A549 (cell line): ENCODE data around the gene PRSS57. TPM values are rescaled to one million over a fixed set of nuclear protein-coding genes. Genes with fewer than 3 reads are reported as not detected.

ENCODE experiments used
- ATAC-seq, 2 experiments: fragments of 200-7000 bp in 1 of 2; fragments of >200 bp in 1 of 2; cut with Nextera tagmentation in 1 of 2; cut with Tn5 transposase in 1 of 2; 3 replicates each; pipeline versions ENCODE4 v1.8.0 to v1.9.1; 2018 to 2020; ENCODE audit warnings: mild to moderate bottlenecking in 1 of 2, moderate library complexity in 1 of 2
- CTCF ChIA-PET: fragments of 300-600 bp; sonication (Branson Sonifier 250); formaldehyde crosslinking; extraction: SDS; loops from one replicate; lab custom pipeline; 2021; ENCODE audit warnings: antibody characterized with exemption, inconsistent platforms; lab: Yijun Ruan, JAX
- POLR2A ChIA-PET: fragments of 350-600 bp; formaldehyde crosslinking; extraction: SDS; loops from one replicate; lab custom pipeline; 2021; ENCODE audit warnings: antibody characterized with exemption, inconsistent platforms; lab: Yijun Ruan, JAX
- DNase-seq, 2 experiments: peaks; one replicate each; pipeline versions ENCODE4 v3.0.0 to v3.0.0-alpha.2; 2011 to 2016; ENCODE audit warnings: low read depth in 1 of 2, low spot score in 1 of 2
- FAIRE-seq: peaks from 2 replicates; lab custom pipeline; 2011; peaks lifted over from hg19 to GRCh38; lab: Jason Lieb, UNC
- H3K27ac ChIP-seq, 2 experiments: fragments of >200 bp; sonication (Bioruptor Twin); formaldehyde crosslinking; 3 replicates each; pipeline ENCODE4 v1.5.1; 2016 to 2017
- H3K4me1 ChIP-seq: fragments of >200 bp; sonication (Bioruptor Twin); formaldehyde crosslinking; 3 replicates; pipeline ENCODE4 v1.6.1; 2016
- H3K4me2 ChIP-seq: fragments of >200 bp; sonication (Bioruptor Twin); formaldehyde crosslinking; 3 replicates; pipeline ENCODE4 v1.6.1; 2016
- H3K4me3 ChIP-seq: fragments of >200 bp; sonication (Bioruptor Twin); formaldehyde crosslinking; 3 replicates; pipeline ENCODE4 v1.5.1; 2016
- H3K9me3 ChIP-seq: fragments of >200 bp; sonication (Bioruptor Twin); formaldehyde crosslinking; 3 replicates; pipeline ENCODE4 v1.6.1; 2016
- CHD4 ChIP-seq: fragments of 200-600 bp; sonication (generic); IDR thresholded peaks from 2 replicates; pipeline ENCODE4 v1.6.1; 2016; ENCODE audit warnings: antibody characterized with exemption, mild to moderate bottlenecking, borderline replicate concordance
- EHF ChIP-seq: fragments of 250-450 bp; sonication (Bioruptor Pico); IDR thresholded peaks from 2 replicates; pipeline ENCODE4 v1.5.0; 2020; ENCODE audit warnings: mild to moderate bottlenecking
- FOSL2 ChIP-seq, 2 experiments: fragments of 450-650 bp in 1 of 2; fragments of >200 bp in 1 of 2; sonication (Bioruptor Twin) in 1 of 2; formaldehyde crosslinking; IDR thresholded peaks; 2 replicates each; pipeline versions ENCODE4 v1.5.0 to v1.6.1; 2016 to 2020; ENCODE audit warnings: mild to moderate bottlenecking in 1 of 2, moderate library complexity in 1 of 2
- HDAC2 ChIP-seq: fragments of 200-600 bp; sonication (generic); IDR thresholded peaks from 2 replicates; pipeline ENCODE4 v1.6.1; 2016
- HEYL ChIP-seq: fragments of 250-450 bp; sonication (Bioruptor Pico); IDR thresholded peaks from 2 replicates; pipeline ENCODE4 v1.8.0; 2021; ENCODE audit warnings: mild to moderate bottlenecking, moderate library complexity
- HMGXB4 ChIP-seq: fragments of 250-450 bp; sonication (Bioruptor Pico); IDR thresholded peaks from 2 replicates; pipeline ENCODE4 v1.5.0; 2021; ENCODE audit warnings: mild to moderate bottlenecking, moderate library complexity, borderline replicate concordance
- HOXB13 ChIP-seq: fragments of 250-450 bp; sonication (Bioruptor Pico); IDR thresholded peaks from 2 replicates; pipeline ENCODE4 v1.5.0; 2020; ENCODE audit warnings: low read depth, mild to moderate bottlenecking, moderate library complexity
- JUN ChIP-seq, 2 experiments: fragments of >200 bp; sonication (Bioruptor Twin); formaldehyde crosslinking; IDR thresholded peaks; 2 replicates in 1 of 2; 3 replicates in 1 of 2; pipeline ENCODE4 v1.6.1; 2016 to 2017
- JUNB ChIP-seq: fragments of >200 bp; sonication (Bioruptor Twin); formaldehyde crosslinking; IDR thresholded peaks from 2 replicates; pipeline ENCODE4 v1.6.1; 2016
- KDM1A ChIP-seq: fragments of 200-600 bp; sonication (generic); IDR thresholded peaks from 2 replicates; pipeline ENCODE4 v1.6.1; 2016; ENCODE audit warnings: low read depth, mild to moderate bottlenecking
- MAFK ChIP-seq: fragments of 450-650 bp; IDR thresholded peaks from 2 replicates; pipeline ENCODE4 v1.6.1; 2014; ENCODE audit not compliant: partially characterized antibody
- MYC ChIP-seq: IDR thresholded peaks from 2 replicates; pipeline ENCODE4 v1.6.1; 2012; ENCODE audit warnings: mild to moderate bottlenecking, inconsistent platforms, low read length, improper control_type of control experiment, borderline replicate concordance
- NFE2L2 ChIP-seq: fragments of 150-350 bp; conservative IDR thresholded peaks from 2 replicates; pipeline ENCODE4 v1.6.1; 2014; ENCODE audit warnings: low read length
- NPAS2 ChIP-seq: fragments of 250-450 bp; sonication (Bioruptor Pico); IDR thresholded peaks from 2 replicates; pipeline ENCODE4 v1.8.0; 2022; ENCODE audit warnings: mild to moderate bottlenecking, moderate library complexity, borderline replicate concordance
- PHF8 ChIP-seq: fragments of 200-600 bp; sonication (generic); IDR thresholded peaks from 2 replicates; pipeline ENCODE4 v1.6.1; 2016; ENCODE audit warnings: low read depth, mild to moderate bottlenecking, antibody characterized with exemption, moderate library complexity, borderline replicate concordance
- POLR2AphosphoS2 ChIP-seq: conservative IDR thresholded peaks from 2 replicates; pipeline ENCODE4 v1.6.1; 2012; ENCODE audit warnings: low read length, improper control_type of control experiment, inconsistent platforms
- RAD21 ChIP-seq, 2 experiments: fragments of >200 bp in 1 of 2; sonication (Bioruptor Twin) in 1 of 2; formaldehyde crosslinking in 1 of 2; IDR thresholded peaks in 1 of 2; conservative IDR thresholded peaks in 1 of 2; 2 replicates in 1 of 2; 3 replicates in 1 of 2; pipeline ENCODE4 v1.6.1; 2012 to 2018; ENCODE audit warnings: inconsistent platforms in 1 of 2
- RCOR1 ChIP-seq: fragments of 150-350 bp; IDR thresholded peaks from 2 replicates; pipeline ENCODE4 v1.6.1; 2014; ENCODE audit warnings: antibody characterized with exemption, low read length, low read depth
- RFX5 ChIP-seq: fragments of 450-650 bp; IDR thresholded peaks from 2 replicates; pipeline ENCODE4 v1.7.1; 2014; ENCODE audit warnings: antibody characterized with exemption, mild to moderate bottlenecking, moderate library complexity
- RNF2 ChIP-seq: fragments of 200-600 bp; sonication (generic); IDR thresholded peaks from 2 replicates; pipeline ENCODE4 v1.6.1; 2016; ENCODE audit warnings: low read depth, mild to moderate bottlenecking, antibody characterized with exemption, moderate library complexity, borderline replicate concordance
- SMC3 ChIP-seq: fragments of >200 bp; sonication (Bioruptor Twin); formaldehyde crosslinking; IDR thresholded peaks from 3 replicates; pipeline ENCODE4 v1.6.1; 2018; ENCODE audit warnings: inconsistent platforms
- ZC3H11A ChIP-seq: fragments of 450-650 bp; IDR thresholded peaks from 2 replicates; pipeline ENCODE4 v1.6.1; 2014; ENCODE audit warnings: antibody characterized with exemption, mild to moderate bottlenecking
- ZFP36 ChIP-seq: fragments of 450-650 bp; IDR thresholded peaks from 2 replicates; pipeline ENCODE4 v1.6.1; 2014; ENCODE audit warnings: borderline replicate concordance; ENCODE audit not compliant: partially characterized antibody
- WGBS: methylation state at CpG from one replicate; pipeline ENCODE4 v1.1.6; 2017; ENCODE audit errors: missing lambda C conversion rate; 5-methylcytosine and 5-hydroxymethylcytosine counted together
- polyA plus RNA-seq, 4 experiments: library from polyadenylated mRNA; depleted of rRNA in 3 of 4; stranded (reverse); fragments of >200 nt; fragmentation: RNase III in 1 of 4; extraction: RNeasy Plus Mini Kit Qiagen cat#74134 plus additional on column Dnase treatment in 1 of 4; gene quantifications; 2 replicates in 3 of 4; 3 replicates in 1 of 4; pipeline ENCODE4 v1.2.3, GENCODE V29; 2011 to 2017
- TF ChIP-seq, protein P1 (sequence below): fragments of 150-350 bp; IDR thresholded peaks from 2 replicates; pipeline ENCODE4 v1.6.1; 2014; ENCODE audit warnings: low read depth, mild to moderate bottlenecking, low read length
- TF ChIP-seq, protein P2 (sequence below): fragments of >200 bp; sonication (Bioruptor Twin); formaldehyde crosslinking; IDR thresholded peaks from 2 replicates; pipeline ENCODE4 v1.6.1; 2016

Gene PRSS57
- polyA plus RNA-seq, 2 of the 4 experiments (the other 2 are of a cell fraction): 0.10 TPM; not detected in 1

DNA sequence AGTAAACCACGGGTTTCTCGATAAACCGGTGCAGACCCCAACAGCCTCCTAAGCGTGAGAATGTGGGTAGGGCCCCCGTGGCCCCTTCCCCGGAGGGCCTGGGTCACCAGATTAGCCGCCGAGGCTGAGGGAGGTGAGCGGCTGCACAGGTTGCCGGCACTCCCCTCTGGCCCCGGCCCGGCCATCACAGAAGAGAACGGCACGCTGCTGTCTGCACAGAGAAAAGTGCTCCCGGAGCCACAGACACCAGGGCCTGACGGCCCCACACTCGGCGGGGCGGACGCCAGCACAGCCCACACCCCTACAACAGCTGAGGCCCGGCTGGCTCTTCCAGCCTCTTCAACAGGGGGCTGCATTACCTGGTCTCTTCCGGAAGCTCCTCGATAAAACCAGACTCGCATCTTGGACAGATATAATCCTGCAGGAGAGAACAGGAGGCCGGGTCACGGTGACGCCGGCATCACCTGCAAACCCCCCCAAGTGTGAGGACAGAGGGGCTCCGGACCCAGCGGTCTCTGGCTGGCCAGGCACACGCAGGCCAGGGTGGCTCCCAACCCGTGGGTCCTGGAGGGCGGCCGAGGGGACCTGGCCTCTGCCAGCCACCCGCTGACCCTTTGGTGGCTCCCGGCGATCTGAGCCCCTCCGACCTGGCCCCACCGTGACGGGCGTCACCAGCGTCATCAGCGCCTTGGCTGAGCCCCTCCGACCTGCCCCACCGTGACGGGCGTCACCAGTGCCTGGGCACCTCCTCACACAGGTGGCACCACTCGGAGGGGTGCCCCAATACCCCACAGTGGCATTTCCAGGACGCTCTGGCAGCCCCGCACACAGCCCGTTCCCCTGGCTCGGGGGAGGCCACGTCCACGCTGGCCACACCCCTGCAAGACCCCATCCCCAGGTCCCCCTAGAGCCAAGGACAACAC is 42.5 kb downstream of the PRSS57 start:
- Histone ChIP-seq H3K4me2 (no peak overlapping the region), H3K9me3 (no peaks in the 10 kb centered on the region), H3K4me3 (no peak overlapping the region), H3K27ac (no peak overlapping the region), H3K4me1 (no peaks in the 10 kb centered on the region)
- CTCF ChIA-PET: no interaction called here
- FAIRE-seq: no peak
- no peak for DNase-seq
- TF ChIP-seq RAD21 (conservative IDR thresholded peaks at IDR 0.05 in 1 of 2, IDR thresholded peaks at IDR 0.05 in 1 of 2) (no peak), FOSL2 (IDR thresholded peaks at IDR 0.05) (no peak), FOSL2 (CRISPR knock-in tag; IDR thresholded peaks at IDR 0.05) (no peak), ZFP36 (no peak), JUNB (no peak), NFE2L2 (no peak), EHF (CRISPR knock-in tag) (no peak), HDAC2 (no peak), CHD4 (no peak), JUN (IDR thresholded peaks at IDR 0.05) (no peak), POLR2AphosphoS2 (no peak), HMGXB4 (CRISPR knock-in tag) (no peak)
- POLR2A ChIA-PET: no interaction called here
- 98% methylated on average over 11 of the region's 54 CpGs for WGBS
- ATAC-seq: no peak

- H3K4me1 ChIP-seq: no peaks in the 10 kb centered on the region
- 91% methylated on average over 17 of the region's 24 CpGs for WGBS
- no peak overlapping the region for H3K27ac ChIP-seq
- POLR2A ChIA-PET: no interaction called here
- no peak overlapping the region for H3K4me2 ChIP-seq
- H3K9me3 ChIP-seq: no peaks in the 10 kb centered on the region
- H3K4me3 ChIP-seq: no peak overlapping the region
- FAIRE-seq (no peak), ATAC-seq (no peak), DNase-seq (no peak)
- TF ChIP-seq HEYL (CRISPR knock-in tag) (no peak), KDM1A (no peak), RCOR1 (no peak), ZC3H11A (no peak), RNF2 (no peak), RFX5 (no peak), NPAS2 (CRISPR knock-in tag) (no peak), MAFK (no peak), HOXB13 (no peak), MYC (no peak), SMC3 (no peak), PHF8 (no peak)
- TF ChIP-seq, protein P1, sequence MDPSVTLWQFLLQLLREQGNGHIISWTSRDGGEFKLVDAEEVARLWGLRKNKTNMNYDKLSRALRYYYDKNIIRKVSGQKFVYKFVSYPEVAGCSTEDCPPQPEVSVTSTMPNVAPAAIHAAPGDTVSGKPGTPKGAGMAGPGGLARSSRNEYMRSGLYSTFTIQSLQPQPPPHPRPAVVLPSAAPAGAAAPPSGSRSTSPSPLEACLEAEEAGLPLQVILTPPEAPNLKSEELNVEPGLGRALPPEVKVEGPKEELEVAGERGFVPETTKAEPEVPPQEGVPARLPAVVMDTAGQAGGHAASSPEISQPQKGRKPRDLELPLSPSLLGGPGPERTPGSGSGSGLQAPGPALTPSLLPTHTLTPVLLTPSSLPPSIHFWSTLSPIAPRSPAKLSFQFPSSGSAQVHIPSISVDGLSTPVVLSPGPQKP: no peak
- TF ChIP-seq, protein P2, sequence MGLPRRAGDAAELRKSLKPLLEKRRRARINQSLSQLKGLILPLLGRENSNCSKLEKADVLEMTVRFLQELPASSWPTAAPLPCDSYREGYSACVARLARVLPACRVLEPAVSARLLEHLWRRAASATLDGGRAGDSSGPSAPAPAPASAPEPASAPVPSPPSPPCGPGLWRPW: no peak
- CTCF ChIA-PET: interaction anchor here (0.6 kb wide), 1 partner anchor 134 kb away, joined by 4 read pairs; no protein-coding TSS in a partner anchor
Observed at GRCh38 chr19:651991-652390, 43.3 kb downstream of the PRSS57 start.
